NCI-H1417 treated with DMSO at 0.1 percent for 48 hours (cell line): Measurements from ENCODE around the gene GATD1.

ENCODE experiments used
- DNase-seq: peaks from one replicate; lab custom pipeline; 2025; lab: John Stamatoyannopoulos, UW

GATD1 gene

GRCh38 chr11:778976-779954, 2.0 kb upstream of the GATD1 start:
- DNase-seq = no peak

- DNase-seq = no peak
Observed at GRCh38 chr11:776561-777287, 563 bp downstream of the GATD1 start.

GRCh38 chr11:776263-776560, 1.1 kb downstream of the GATD1 start:
- no peak for DNase-seq

- no peak for DNase-seq
Observed at GRCh38 chr11:774873-775592, 2.3 kb downstream of the GATD1 start.

- DNase-seq = no peak
Observed at GRCh38 chr11:773830-774229, 3.5 kb downstream of the GATD1 start.

GRCh38 chr11:773425-773824, 3.9 kb downstream of the GATD1 start:
- DNase-seq = no peak

GRCh38 chr11:772429-773390, 4.6 kb downstream of the GATD1 start:
- no peak for DNase-seq

GRCh38 chr11:771617-772204, 5.6 kb downstream of the GATD1 start:
- no peak for DNase-seq

GRCh38 chr11:770642-771616, 6.4 kb downstream of the GATD1 start:
- no peak for DNase-seq

- DNase-seq = no peak
Observed at GRCh38 chr11:769887-770641, 7.2 kb downstream of the GATD1 start.

GRCh38 chr11:767238-767637, 10.0 kb downstream of the GATD1 start:
- no peak for DNase-seq

GRCh38 chr11:766936-767210, 10.4 kb downstream of the GATD1 start:
- DNase-seq = no peak

GRCh38 chr11:766106-766935, 11.0 kb downstream of the GATD1 start:
- DNase-seq = no peak

- no peak for DNase-seq
Observed at GRCh38 chr11:765802-766091, 11.5 kb downstream of the GATD1 start.

- no peak for DNase-seq
Observed at GRCh38 chr11:765025-765801, 12.1 kb downstream of the GATD1 start.

- no peak for DNase-seq
Observed at GRCh38 chr11:764322-765024, 12.8 kb downstream of the GATD1 start.
